LNCAP (cell line): ENCODE results near the gene ALOX12B.

Source experiments
- TF ChIP-seq, protein P1 (sequence below): fragments of 450-650 bp; IDR thresholded peaks from 2 replicates; pipeline ENCODE4 v1.5.1; 2017; ENCODE audit warnings: mild to moderate bottlenecking

Gene ALOX12B

DNA sequence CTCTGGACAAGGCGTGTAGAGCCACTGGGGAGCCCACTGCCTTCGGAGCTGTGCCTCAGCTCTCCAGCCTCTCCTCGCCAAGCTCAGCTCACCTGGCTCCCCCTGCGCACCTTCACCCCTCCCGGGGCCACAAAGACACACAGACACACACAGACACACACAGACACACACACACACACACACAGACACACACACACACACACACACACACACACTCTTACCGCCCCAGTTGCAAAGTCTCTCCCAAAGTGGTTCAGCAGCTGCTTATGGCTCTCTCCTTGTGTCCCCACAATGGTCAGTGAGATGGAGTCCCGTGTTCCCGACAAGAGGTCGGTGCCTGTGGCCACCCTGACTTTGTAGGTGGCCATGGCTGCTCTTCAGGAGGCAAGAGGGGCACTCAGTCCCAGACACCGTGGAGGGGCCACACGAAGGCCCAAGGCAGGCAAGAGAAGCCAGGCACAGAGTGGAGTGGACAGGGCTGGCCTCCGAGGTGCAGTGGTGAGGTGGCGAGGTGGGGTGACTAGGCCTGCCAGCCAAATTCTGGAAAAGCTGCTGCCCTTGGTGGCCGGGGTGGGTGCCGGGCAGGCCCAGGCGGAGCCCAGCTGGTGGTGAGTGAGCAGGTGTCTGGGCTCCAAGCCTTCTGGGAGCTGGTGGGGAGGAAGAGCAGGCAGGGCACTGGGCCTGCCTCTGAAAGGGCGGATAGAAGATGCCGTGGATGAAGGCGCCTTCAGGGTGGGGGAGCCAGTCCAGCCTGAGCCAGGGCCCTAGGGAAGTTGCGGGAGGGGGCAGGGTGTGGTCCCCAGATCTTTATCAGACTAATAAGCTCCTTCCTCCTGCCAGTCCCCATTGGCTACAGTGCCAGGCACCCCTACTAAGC, at the start of gene ALOX12B:
Gene ALOX12B (minus strand): TSS at position 642 of the 877 bp plus-strand sequence. CDS start 274 bp downstream, at position 368.
- TF ChIP-seq, protein P1, sequence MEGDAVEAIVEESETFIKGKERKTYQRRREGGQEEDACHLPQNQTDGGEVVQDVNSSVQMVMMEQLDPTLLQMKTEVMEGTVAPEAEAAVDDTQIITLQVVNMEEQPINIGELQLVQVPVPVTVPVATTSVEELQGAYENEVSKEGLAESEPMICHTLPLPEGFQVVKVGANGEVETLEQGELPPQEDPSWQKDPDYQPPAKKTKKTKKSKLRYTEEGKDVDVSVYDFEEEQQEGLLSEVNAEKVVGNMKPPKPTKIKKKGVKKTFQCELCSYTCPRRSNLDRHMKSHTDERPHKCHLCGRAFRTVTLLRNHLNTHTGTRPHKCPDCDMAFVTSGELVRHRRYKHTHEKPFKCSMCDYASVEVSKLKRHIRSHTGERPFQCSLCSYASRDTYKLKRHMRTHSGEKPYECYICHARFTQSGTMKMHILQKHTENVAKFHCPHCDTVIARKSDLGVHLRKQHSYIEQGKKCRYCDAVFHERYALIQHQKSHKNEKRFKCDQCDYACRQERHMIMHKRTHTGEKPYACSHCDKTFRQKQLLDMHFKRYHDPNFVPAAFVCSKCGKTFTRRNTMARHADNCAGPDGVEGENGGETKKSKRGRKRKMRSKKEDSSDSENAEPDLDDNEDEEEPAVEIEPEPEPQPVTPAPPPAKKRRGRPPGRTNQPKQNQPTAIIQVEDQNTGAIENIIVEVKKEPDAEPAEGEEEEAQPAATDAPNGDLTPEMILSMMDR, result no peak

DNA sequence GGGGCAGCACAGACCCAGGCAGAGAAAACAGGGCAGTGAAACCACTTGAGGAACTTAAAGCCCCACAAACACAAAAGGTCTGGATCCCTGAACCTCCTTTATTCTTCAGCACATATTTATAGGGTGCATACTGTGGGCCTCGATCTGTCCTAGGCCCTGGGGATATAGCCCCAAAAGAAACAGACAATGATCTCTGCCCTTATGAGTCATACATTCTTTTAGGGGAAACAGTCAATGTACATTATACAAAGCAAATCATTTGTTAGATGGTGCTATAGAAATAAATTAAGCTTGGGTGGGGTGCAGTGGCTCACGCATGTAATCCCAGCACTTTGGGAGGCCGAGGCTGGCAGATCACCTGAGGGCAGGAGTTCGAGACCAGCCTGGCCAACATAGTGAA, 46.4 kb upstream of the ALOX12B start:
- TF ChIP-seq, protein P1, result no peak

DNA sequence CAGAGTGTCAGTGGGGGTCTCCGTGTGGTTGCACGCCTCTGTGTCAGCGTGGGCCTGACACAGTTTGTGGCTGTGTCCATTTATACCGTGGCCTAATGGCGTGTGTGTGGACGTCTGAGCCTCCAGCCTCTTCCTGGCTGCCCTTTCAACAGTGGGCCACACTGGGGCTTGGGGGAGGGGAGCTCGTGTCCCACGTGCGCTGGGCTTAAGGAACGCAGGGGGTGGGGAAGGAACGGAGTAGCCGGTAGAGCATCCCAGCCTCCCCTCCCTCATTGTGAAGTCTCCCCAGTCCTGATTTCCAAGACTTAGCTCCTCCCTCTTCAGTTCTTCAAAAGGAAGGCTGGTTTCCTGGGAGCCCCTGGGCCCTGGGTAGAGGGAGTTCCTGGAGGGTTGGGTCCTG, 45.9 kb upstream of the ALOX12B start:
- TF ChIP-seq, protein P1, result no peak

DNA sequence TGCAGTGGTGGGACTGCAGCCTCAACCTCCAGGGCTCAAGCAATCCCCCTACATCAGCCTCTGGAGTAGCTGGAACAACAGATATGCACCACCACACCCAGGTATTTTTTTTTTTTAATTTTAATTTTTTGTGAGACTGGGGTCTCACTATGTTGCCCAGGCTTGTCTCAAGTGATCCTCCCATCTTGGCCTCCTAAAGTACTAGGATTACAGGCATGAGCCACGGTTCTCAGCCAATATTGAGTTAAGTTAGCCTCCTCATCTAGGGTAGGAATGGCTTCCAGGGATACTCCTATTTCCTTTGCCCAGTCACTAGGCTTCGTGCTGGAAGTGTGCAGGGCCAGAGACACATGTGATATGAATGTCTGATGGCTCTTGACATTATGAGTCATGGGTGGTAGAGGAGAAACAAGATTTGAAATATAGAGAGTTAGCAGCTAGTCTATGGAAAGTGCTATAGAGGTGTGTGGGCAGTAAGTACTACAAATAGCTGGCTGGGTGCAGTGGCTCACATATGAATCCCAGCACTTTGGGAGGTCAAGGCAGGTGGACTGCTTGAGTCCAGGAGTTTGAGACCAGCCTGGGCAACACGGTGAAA, 44.4 kb upstream of the ALOX12B start:
- TF ChIP-seq, protein P1, result no peak

DNA sequence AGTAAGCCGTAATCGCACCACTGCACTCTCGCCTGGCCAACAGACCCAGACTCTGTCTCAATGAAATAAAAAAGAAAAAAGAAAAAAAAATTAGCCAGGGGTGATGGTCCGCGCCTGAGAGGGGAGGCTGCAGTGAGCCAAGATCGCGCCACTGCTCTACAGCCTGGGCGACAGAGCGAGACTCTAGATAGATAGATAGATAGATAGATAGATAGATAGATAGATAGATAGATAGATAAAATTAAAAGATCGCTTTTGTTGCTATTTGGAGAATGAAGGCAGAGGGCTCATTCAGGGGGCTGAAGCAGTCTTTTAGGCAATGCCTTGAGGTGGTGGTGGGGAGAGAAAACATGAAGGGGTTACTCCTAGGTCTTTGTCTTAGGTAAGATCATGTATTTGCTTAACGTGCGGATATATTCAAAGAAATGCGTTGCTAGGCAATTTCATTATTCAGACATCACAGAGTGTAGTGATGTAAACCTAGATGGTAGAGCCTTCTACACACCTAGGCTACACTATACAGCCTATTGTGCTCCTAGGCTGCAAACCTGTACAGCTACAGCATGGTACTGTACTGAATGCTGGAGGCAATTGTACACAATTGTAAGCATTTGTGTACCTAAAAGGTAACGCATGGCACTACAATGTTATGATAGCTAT, 40.7 kb upstream of the ALOX12B start:
- TF ChIP-seq, protein P1, result no peak

DNA sequence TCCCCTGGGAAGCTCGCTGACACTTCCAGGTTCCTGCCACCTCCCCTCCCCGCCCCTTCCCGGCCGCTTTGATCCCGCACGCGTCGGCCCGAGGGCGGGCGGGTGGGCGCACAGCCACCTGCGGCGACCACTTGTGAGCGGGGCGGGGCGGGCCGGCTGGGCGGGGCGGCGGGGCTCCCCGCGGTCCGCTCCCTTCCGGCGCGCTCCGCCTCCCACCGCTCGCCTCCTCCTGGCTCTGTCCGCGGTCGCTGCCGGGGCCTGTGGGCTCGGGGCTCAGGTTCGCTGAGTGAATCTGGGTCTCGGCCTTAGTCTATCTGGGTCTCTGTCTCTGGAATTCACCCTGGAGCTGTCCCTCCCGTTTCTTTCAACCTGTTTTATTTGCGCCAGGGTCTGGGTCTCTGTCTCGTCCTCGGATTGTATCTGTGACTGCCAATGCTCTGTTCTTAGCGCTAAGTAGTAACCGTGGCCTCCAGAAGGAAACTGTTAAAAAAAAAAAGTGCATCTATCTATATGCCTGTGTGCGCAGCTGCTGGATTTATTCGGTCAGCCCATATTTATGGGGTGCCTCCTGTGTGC, 39.1 kb upstream of the ALOX12B start:
- TF ChIP-seq, protein P1, result no peak

DNA sequence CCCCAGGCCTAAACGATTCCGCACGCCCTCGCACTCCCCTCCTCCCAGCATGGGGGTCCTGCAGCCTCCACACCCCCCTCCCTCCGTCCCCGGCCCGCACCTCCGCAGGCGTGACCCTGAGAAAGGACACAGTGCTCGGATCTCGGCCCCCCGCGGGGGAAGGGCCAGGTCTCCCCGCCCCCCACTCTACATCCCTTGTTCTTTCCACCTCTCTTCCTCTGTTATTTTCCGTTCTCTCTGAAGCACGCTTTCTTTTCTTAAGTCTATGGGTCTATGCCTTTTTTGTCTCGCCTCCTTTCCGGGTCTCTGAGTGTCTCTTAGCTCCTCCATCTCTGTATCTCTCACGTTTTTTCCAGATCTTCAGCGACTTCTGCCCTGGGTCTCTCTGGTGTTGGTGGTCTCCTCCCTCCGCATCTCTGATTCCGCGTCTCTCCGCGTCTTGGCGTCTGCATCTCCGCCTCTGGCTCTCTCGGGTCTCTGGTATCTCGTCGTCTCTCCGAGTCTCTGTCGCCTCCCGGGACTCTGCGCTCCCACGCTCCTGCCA, 38.5 kb upstream of the ALOX12B start:
- TF ChIP-seq, protein P1, result no peak
